ENCODE data around the gene LRCH3.

LRCH3 gene

GRCh38 chr3:197830308-197830966 lies 39.4 kb downstream of the LRCH3 start:
- DNase-seq (no peak), ATAC-seq (ENCODE audit: insufficient read depth, low read depth) (no peak)
- Histone ChIP-seq H3K4me3 (ENCODE audit: low read depth in 1 of 2, low read length in 2 of 2) (no peak overlapping the region), H2AFZ (ENCODE audit: low read depth, low read length) (no peak overlapping the region), H3K9me3 (ENCODE audit: insufficient read depth, low read length, severe bottlenecking) (no peaks in the 10 kb centered on the region), H3K4me2 (ENCODE audit: insufficient read depth, low read length) (no peak overlapping the region), H3K27me3 (ENCODE audit: insufficient read depth, low read length, poor library complexity) (no peaks in the 10 kb centered on the region), H3K9ac (ENCODE audit: low read depth, low read length) (no peak overlapping the region), H3K36me3 (ENCODE audit: insufficient read depth, low read length) (peaks cover 59% of the 10 kb centered on the region), H3K4me1 (ENCODE audit: insufficient read depth, low read length) (no peaks in the 10 kb centered on the region), H3K27ac (ENCODE audit: low read length) (no peak overlapping the region), H4K20me1 (ENCODE audit: insufficient read depth, low read length) (no peaks in the 10 kb centered on the region), H3K79me2 (ENCODE audit: insufficient read depth, low read length) (no peaks in the 10 kb centered on the region)
- no peak for TF ChIP-seq CTCF (IDR thresholded peaks at IDR 0.05; ENCODE audit: borderline replicate concordance, extremely low read depth, low read length, poor library complexity, severe bottlenecking)
- TF ChIP-seq EZH2 (IDR thresholded peaks at IDR 0.05; ENCODE audit: borderline replicate concordance, low read depth, low read length, severe bottlenecking), result no peak

GRCh38 chr3:197830967-197831313 lies 39.9 kb downstream of the LRCH3 start:
- no peaks in the 10 kb centered on the region for H3K9me3 ChIP-seq (ENCODE audit: insufficient read depth, low read length, severe bottlenecking)
- DNase-seq, result no peak
- H2AFZ ChIP-seq (ENCODE audit: low read depth, low read length), result no peak overlapping the region

GRCh38 chr3:197833930-197834715 lies 43.1 kb downstream of the LRCH3 start:
- Histone ChIP-seq H2AFZ (ENCODE audit: low read depth, low read length) (no peak overlapping the region), H4K20me1 (ENCODE audit: insufficient read depth, low read length) (no peaks in the 10 kb centered on the region), H3K9me3 (ENCODE audit: insufficient read depth, low read length, severe bottlenecking) (no peaks in the 10 kb centered on the region), H3K4me3 (ENCODE audit: low read depth in 1 of 2, low read length in 2 of 2) (no peak overlapping the region), H3K4me1 (ENCODE audit: insufficient read depth, low read length) (no peaks in the 10 kb centered on the region), H3K27ac (ENCODE audit: low read length) (no peak overlapping the region), H3K79me2 (ENCODE audit: insufficient read depth, low read length) (no peaks in the 10 kb centered on the region), H3K4me2 (ENCODE audit: insufficient read depth, low read length) (no peak overlapping the region), H3K36me3 (ENCODE audit: insufficient read depth, low read length) (peaks cover 55% of the 10 kb centered on the region; the same call in 1 of the 2 replicates), H3K27me3 (ENCODE audit: insufficient read depth, low read length, poor library complexity) (no peaks in the 10 kb centered on the region), H3K9ac (ENCODE audit: low read depth, low read length) (no peak overlapping the region)
- TF ChIP-seq EZH2 (IDR thresholded peaks at IDR 0.05; ENCODE audit: borderline replicate concordance, low read depth, low read length, severe bottlenecking) (no peak), CTCF (IDR thresholded peaks at IDR 0.05; ENCODE audit: borderline replicate concordance, extremely low read depth, low read length, poor library complexity, severe bottlenecking) (no peak)
- no peak for DNase-seq
- ATAC-seq (ENCODE audit: insufficient read depth, low read depth), result no peak

More at GRCh38 chr3:197830967-197831313, 39.9 kb downstream of the LRCH3 start:
- H3K79me2 ChIP-seq (ENCODE audit: insufficient read depth, low read length), result no peaks in the 10 kb centered on the region
- H3K27me3 ChIP-seq (ENCODE audit: insufficient read depth, low read length, poor library complexity), result no peaks in the 10 kb centered on the region
- H3K27ac ChIP-seq (ENCODE audit: low read length), result no peak overlapping the region
- H3K4me1 ChIP-seq (ENCODE audit: insufficient read depth, low read length), result no peaks in the 10 kb centered on the region
- no peaks in the 10 kb centered on the region for H4K20me1 ChIP-seq (ENCODE audit: insufficient read depth, low read length)
- no peak overlapping the region for H3K9ac ChIP-seq (ENCODE audit: low read depth, low read length)
- no peak overlapping the region for H3K4me2 ChIP-seq (ENCODE audit: insufficient read depth, low read length)
- peaks cover 64% of the 10 kb centered on the region for H3K36me3 ChIP-seq (ENCODE audit: insufficient read depth, low read length)
- no peak for TF ChIP-seq CTCF (IDR thresholded peaks at IDR 0.05; ENCODE audit: borderline replicate concordance, extremely low read depth, low read length, poor library complexity, severe bottlenecking)
- TF ChIP-seq EZH2 (IDR thresholded peaks at IDR 0.05; ENCODE audit: borderline replicate concordance, low read depth, low read length, severe bottlenecking), result no peak
- H3K4me3 ChIP-seq (ENCODE audit: low read depth in 1 of 2, low read length in 2 of 2), result no peak overlapping the region
- ATAC-seq (ENCODE audit: insufficient read depth, low read depth), result no peak
